WTC11 (cell line): ENCODE data around the gene ACOT9.
"Not testable (repeated sequence)": the region's sequence is repeated elsewhere in the genome, so short reads cannot be mapped to it uniquely, and the experiment has no call there.

Experiments
- AR ChIP-seq: fragments of 250-450 bp; sonication (Bioruptor Pico); IDR thresholded peaks from 2 replicates; pipeline ENCODE4 v1.9.0; 2021; ENCODE audit warnings: mild to moderate bottlenecking
- ATF6 ChIP-seq: sonication (generic); formaldehyde crosslinking; IDR thresholded peaks from 2 replicates; pipeline ENCODE4 v1.8.1; 2023; ENCODE audit warnings: mild to moderate bottlenecking, missing genetic modification reagents
- CTCF ChIP-seq: fragments of 200-600 bp; IDR thresholded peaks from 2 replicates; pipeline ENCODE4 v1.8.0; 2022; ENCODE audit warnings: antibody characterized with exemption
- E2F4 ChIP-seq: sonication (generic); formaldehyde crosslinking; IDR thresholded peaks from 2 replicates; pipeline ENCODE4 v1.8.1; 2022; ENCODE audit warnings: low read depth, mild to moderate bottlenecking, moderate library complexity, missing genetic modification reagents, borderline replicate concordance
- MAX ChIP-seq: sonication (generic); formaldehyde crosslinking; IDR thresholded peaks from 2 replicates; pipeline ENCODE4 v1.8.0; 2022; ENCODE audit warnings: mild to moderate bottlenecking, missing genetic modification reagents
- SMAD3 ChIP-seq: sonication (generic); formaldehyde crosslinking; IDR thresholded peaks from 2 replicates; pipeline ENCODE4 v1.8.0; 2022; ENCODE audit warnings: missing genetic modification reagents, mild to moderate bottlenecking, borderline replicate concordance
- SP1 ChIP-seq: sonication (generic); formaldehyde crosslinking; conservative IDR thresholded peaks from 2 replicates; pipeline ENCODE4 v1.8.1; 2022; ENCODE audit warnings: missing genetic modification reagents
- USF1 ChIP-seq: sonication (generic); formaldehyde crosslinking; IDR thresholded peaks from 2 replicates; pipeline ENCODE4 v1.8.0; 2022; ENCODE audit warnings: mild to moderate bottlenecking, missing genetic modification reagents
- USF2 ChIP-seq: sonication (generic); formaldehyde crosslinking; IDR thresholded peaks from 2 replicates; pipeline ENCODE4 v1.8.1; 2023; ENCODE audit warnings: mild to moderate bottlenecking, missing genetic modification reagents, moderate library complexity
- ZNF219 ChIP-seq: sonication (generic); formaldehyde crosslinking; IDR thresholded peaks from 2 replicates; pipeline ENCODE4 v1.8.0; 2023; ENCODE audit warnings: missing genetic modification reagents, mild to moderate bottlenecking, borderline replicate concordance
- ZNF423 ChIP-seq: fragments of 250-450 bp; sonication (Bioruptor Pico); IDR thresholded peaks from 2 replicates; pipeline ENCODE4 v2.1.2; 2022; ENCODE audit warnings: mild to moderate bottlenecking, moderate library complexity

GRCh38 chrX:23743623-23743971 lies 521 bp upstream of the ACOT9 start:
- TF ChIP-seq CTCF; E2F4; USF1; ATF6 (CRISPR knock-in tag); ZNF423; AR (CRISPR knock-in tag); ZNF219; USF2; MAX (CRISPR knock-in tag); SP1; SMAD3 (CRISPR knock-in tag): not testable (repeated sequence)
